PC-3 (cell line): ENCODE data around the gene ADGRG1.

Source experiments
- CTCF ChIP-seq: fragments of 300-600 bp; sonication (generic); conservative IDR thresholded peaks from 2 replicates; pipeline ENCODE4 v1.5.1; 2017; ENCODE audit warnings: antibody characterized with exemption, low read depth, mild to moderate bottlenecking, low read length
- EZH2 ChIP-seq: fragments of 300-600 bp; sonication (generic); IDR thresholded peaks from one replicate; pipeline ENCODE4 v1.6.1; 2017; ENCODE audit warnings: antibody characterized with exemption, mild to moderate bottlenecking, low read length; ENCODE audit not compliant: unreplicated experiment
- EZH2phosphoT487 ChIP-seq: fragments of 300-600 bp; sonication (generic); IDR thresholded peaks from 2 replicates; pipeline ENCODE4 v1.6.1; 2018; ENCODE audit warnings: mild to moderate bottlenecking, antibody characterized with exemption, low read length, borderline replicate concordance

DNA sequence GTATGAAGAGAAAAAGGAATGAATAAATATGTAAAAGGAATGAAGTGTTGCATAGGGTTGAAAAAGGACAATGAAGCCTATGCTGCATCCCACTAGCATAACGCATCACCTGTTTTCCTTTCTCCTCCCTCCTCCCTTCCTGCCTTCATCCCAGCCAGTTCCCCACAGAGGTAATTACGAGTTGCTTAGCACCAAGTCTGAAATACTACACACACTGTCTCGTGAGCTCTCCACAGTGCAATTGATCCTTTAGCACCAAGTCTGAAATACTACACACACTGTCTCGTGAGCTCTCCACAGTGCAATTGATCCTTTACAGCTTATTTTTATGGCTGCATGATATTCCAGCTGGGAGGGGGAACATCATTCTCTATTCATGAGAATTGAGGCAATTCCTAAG, 65.1 kb downstream of the ADGRG1 start:
- TF ChIP-seq CTCF (no peak), EZH2phosphoT487 (no peak), EZH2 (no peak)
